Hindlimb muscle (tissue), 1 donor: ENCODE data around the gene PLEKHM2. TPM values are rescaled to one million over a fixed set of nuclear protein-coding genes. Genes with fewer than 3 reads are reported as not detected.

Experiments used
- DNase-seq: peaks from one replicate; pipeline ENCODE4 v3.0.0-alpha.2; 2013
- polyA plus RNA-seq: library from polyadenylated mRNA; unstranded; fragments of 120-200 nt; gene quantifications from one replicate; pipeline ENCODE4 v1.2.1, GENCODE V29; 2013; ENCODE audit not compliant: insufficient read length

PLEKHM2 gene
- polyA plus RNA-seq, 1 donor: 58.9 TPM

- no peak for DNase-seq
Observed at GRCh38 chr1:15702722-15703550, 18.8 kb downstream of the PLEKHM2 start.

- peak; percentile 71 for DNase-seq
Observed at GRCh38 chr1:15703562-15703961, 19.4 kb downstream of the PLEKHM2 start.

GRCh38 chr1:15704526-15705183, 20.5 kb downstream of the PLEKHM2 start:
- DNase-seq: no peak

GRCh38 chr1:15705184-15705566, 21.1 kb downstream of the PLEKHM2 start:
- no peak for DNase-seq

- no peak for DNase-seq
Observed at GRCh38 chr1:15706751-15707150, 22.6 kb downstream of the PLEKHM2 start.

GRCh38 chr1:15707239-15707925, 23.3 kb downstream of the PLEKHM2 start:
- DNase-seq: no peak

- DNase-seq: no peak
Observed at GRCh38 chr1:15708486-15709137, 24.5 kb downstream of the PLEKHM2 start.

GRCh38 chr1:15709226-15709625, 25.1 kb downstream of the PLEKHM2 start:
- no peak for DNase-seq

GRCh38 chr1:15712168-15712567, 28.0 kb downstream of the PLEKHM2 start:
- DNase-seq: no peak

GRCh38 chr1:15714406-15715136, 30.5 kb downstream of the PLEKHM2 start:
- DNase-seq: no peak

- no peak for DNase-seq
Observed at GRCh38 chr1:15717418-15718125, 33.5 kb downstream of the PLEKHM2 start.

- no peak for DNase-seq
Observed at GRCh38 chr1:15718199-15718601, 34.1 kb downstream of the PLEKHM2 start.

GRCh38 chr1:15719381-15720120, 35.4 kb downstream of the PLEKHM2 start:
- no peak for DNase-seq

- DNase-seq: no peak
Observed at GRCh38 chr1:15720861-15721260, 36.7 kb downstream of the PLEKHM2 start.

- no peak for DNase-seq
Observed at GRCh38 chr1:15722411-15722810, 38.3 kb downstream of the PLEKHM2 start.

GRCh38 chr1:15722836-15723532, 38.9 kb downstream of the PLEKHM2 start:
- DNase-seq: no peak

- no peak for DNase-seq
Observed at GRCh38 chr1:15723631-15724246, 39.6 kb downstream of the PLEKHM2 start.

GRCh38 chr1:15724949-15725880, 41.1 kb downstream of the PLEKHM2 start:
- DNase-seq: no peak

GRCh38 chr1:15726508-15726907, 42.4 kb downstream of the PLEKHM2 start:
- no peak for DNase-seq
